ENCODE data around the gene ZNF174. TPM values are rescaled to one million over a fixed set of nuclear protein-coding genes. Genes with fewer than 3 reads are reported as not detected.

The ZNF174 gene
- total RNA-seq, 8 experiments from 2014 or later: 8.5 to 17.8 (median 10.7) TPM

GRCh38 chr16:3457434-3458252 is 56.6 kb downstream of the ZNF174 start:
- peak overlapping the region; percentile 48 to 81 (median 75) for H3K4me3 ChIP-seq
- peaks cover 17 to 25% of the 10 kb centered on the region in 2 donors for H3K4me1 ChIP-seq (replicated peaks in 1 of 2)
- in situ Hi-C loops (cut with MboI; ENCODE audit: low pct_unique_long_range_greater_than_20kb in 2 of 9, low sequenced_read_pairs in 9 of 9, unreplicated experiment in 9 of 9): no loop called here
- WGBS, 10 experiments: 0 to 25% (median 13%) methylated on average over 4 to 11 of the region's 83 CpGs; no CpG with 5 or more reads in 6 of the 10 experiments
- ATAC-seq (replicated peaks in 6 of 8): peak; percentile 80 to 95 (median 92)
- H3K27ac ChIP-seq: peak overlapping the region; percentile 96 to 99

- Histone ChIP-seq H3K4me1 (replicated peaks in 1 of 2) (peaks cover 17 to 25% of the 10 kb centered on the region in 2 donors), H3K27ac (peak overlapping the region; percentile 96 to 99), H3K4me3 (peak overlapping the region; percentile 48 to 81 (median 75))
- in situ Hi-C loops (cut with MboI; ENCODE audit: low pct_unique_long_range_greater_than_20kb in 2 of 9, low sequenced_read_pairs in 9 of 9, unreplicated experiment in 9 of 9): no loop called here
- 0 to 8% (median 0%) methylated on average over 2 to 16 of the region's 47 CpGs; no CpG with 5 or more reads in 3 of the 10 experiments for WGBS, 10 experiments
- ATAC-seq (replicated peaks in 6 of 8): peak in 6 of 8 experiments; percentile 4 to 45 (median 26)
These were observed 57.4 kb downstream of the ZNF174 start for GRCh38 chr16:3458278-3458851.

GRCh38 chr16:3458852-3459361 is 57.9 kb downstream of the ZNF174 start:
- 0 to 5% (median 1%) methylated on average over 1 to 10 of the region's 10 CpGs; no CpG with 5 or more reads in 4 of the 10 experiments for WGBS, 10 experiments

More at GRCh38 chr16:3458852-3459361, 57.9 kb downstream of the ZNF174 start:
- in situ Hi-C loops (cut with MboI; ENCODE audit: low pct_unique_long_range_greater_than_20kb in 2 of 9, low sequenced_read_pairs in 9 of 9, unreplicated experiment in 9 of 9): no loop called here
- H3K27ac ChIP-seq: peak overlapping the region in 1 of 2 donors; percentile 99
- peaks cover 17 to 25% of the 10 kb centered on the region in 2 donors for H3K4me1 ChIP-seq (replicated peaks in 1 of 2)
- H3K4me3 ChIP-seq: peak overlapping the region; percentile 48 to 81 (median 75)
- peak in 1 of 8 experiments; percentile 1 for ATAC-seq (replicated peaks in 6 of 8)

Other genes starting within 250 kb of the ZNF174 start
- 1 to 10 TPM in 1 of 8 experiments, under 1 TPM in 3, not detected in 4; 0.32 to 1.4 (median 0.85) TPM for gene OR1F1, start 213.0 kb upstream of the ZNF174 start, total RNA-seq
- gene ZNF200, start 166.1 kb upstream of the ZNF174 start, total RNA-seq: 10 to 100 TPM in 3 of 8 experiments, 1 to 10 TPM in 5; 7.3 to 14.8 (median 9.3) TPM
- gene MEFV, start 144.6 kb upstream of the ZNF174 start, total RNA-seq: under 1 TPM in 6 of 8 experiments, not detected in 2; 0.05 to 0.47 (median 0.19) TPM
- gene ZNF263, start 117.7 kb upstream of the ZNF174 start, total RNA-seq: 10 to 100 TPM; 27.4 to 47.7 (median 31.9) TPM
- gene TIGD7, start 95.8 kb upstream of the ZNF174 start, total RNA-seq: 10 to 100 TPM in 4 of 8 experiments, 1 to 10 TPM in 4; 6.8 to 19.2 (median 9.9) TPM
- gene ZNF75A, start 95.7 kb upstream of the ZNF174 start, total RNA-seq: 10 to 100 TPM; 22.0 to 46.0 (median 37.2) TPM
- gene OR2C1, start 45.3 kb upstream of the ZNF174 start, total RNA-seq: under 1 TPM in 7 of 8 experiments, not detected in 1; 0.20 to 0.86 (median 0.31) TPM
- gene ZSCAN32, start 211 bp upstream of the ZNF174 start, total RNA-seq: 10 to 100 TPM in 5 of 8 experiments, 1 to 10 TPM in 3; 7.8 to 22.9 (median 13.2) TPM
- gene ZNF597, start 42.3 kb downstream of the ZNF174 start, total RNA-seq: 1 to 10 TPM; 2.0 to 5.1 (median 2.5) TPM
- gene NAA60, start 42.5 kb downstream of the ZNF174 start, total RNA-seq: 10 to 100 TPM; 15.1 to 53.4 (median 25.3) TPM
- gene C16orf90, start 94.3 kb downstream of the ZNF174 start, total RNA-seq: under 1 TPM in 3 of 8 experiments, not detected in 5; 0.11 to 0.47 (median 0.29) TPM
- 10 to 100 TPM; 18.1 to 39.1 (median 22.1) TPM for gene CLUAP1, start 99.8 kb downstream of the ZNF174 start, total RNA-seq
- 1 to 10 TPM in 2 of 8 experiments, under 1 TPM in 6; 0.41 to 1.5 (median 0.62) TPM for gene NLRC3, start 176.2 kb downstream of the ZNF174 start, total RNA-seq
- 1 to 10 TPM; 3.3 to 8.4 (median 5.6) TPM for gene SLX4, start 210.4 kb downstream of the ZNF174 start, total RNA-seq

All from motor neuron (in vitro differentiated cells).